A673 (cell line): ENCODE results near the gene PRIMA1. TPM values are rescaled to one million over a fixed set of nuclear protein-coding genes. Genes with fewer than 3 reads are reported as not detected.

Source experiments
- BruUV-seq: library from RNA; stranded (reverse); fragments of 400-500 nt; replicated peaks from 2 replicates; lab custom pipeline; 2021; lab: Mats Ljungman, UMichigan
- CTCF ChIA-PET: fragments of 300-600 bp; sonication (Branson Sonifier 250); formaldehyde crosslinking; loops from one replicate; lab custom pipeline; 2022; ENCODE audit warnings: antibody characterized with exemption; lab: Charles Lee
- POLR2A ChIA-PET: fragments of 300-600 bp; sonication (Branson Sonifier 250); formaldehyde crosslinking; loops from one replicate; lab custom pipeline; 2022; ENCODE audit warnings: antibody characterized with exemption; ENCODE audit not compliant: low non-redundant PET; lab: Charles Lee
- DNase-seq: peaks from one replicate; pipeline ENCODE4 v3.0.0-alpha.2; 2015; ENCODE audit warnings: low spot score
- H3K27ac ChIP-seq: fragments of 200-600 bp; sonication (generic); 2 replicates; pipeline ENCODE4 v1.5.1; 2016; ENCODE audit warnings: mixed run types, low read depth, mild to moderate bottlenecking, mixed read lengths, antibody characterized with exemption, low read length; ENCODE audit not compliant: poor library complexity, severe bottlenecking
- H3K27me3 ChIP-seq: fragments of 200-600 bp; sonication (generic); replicated peaks from 2 replicates; pipeline ENCODE4 v1.6.1; 2017; ENCODE audit warnings: mixed run types, low read depth, mild to moderate bottlenecking, mixed read lengths, antibody characterized with exemption, low read length; ENCODE audit not compliant: insufficient read depth, poor library complexity
- H3K36me3 ChIP-seq: fragments of 200-600 bp; sonication (generic); 2 replicates; pipeline ENCODE4 v1.6.1; 2016; ENCODE audit warnings: mixed run types, mild to moderate bottlenecking, mixed read lengths, antibody characterized with exemption, low read length; ENCODE audit not compliant: insufficient read depth, poor library complexity, severe bottlenecking
- H3K4me1 ChIP-seq: fragments of 200-600 bp; sonication (generic); 2 replicates; pipeline ENCODE4 v1.6.1; 2017; ENCODE audit warnings: mixed run types, mild to moderate bottlenecking, mixed read lengths, antibody characterized with exemption, low read length; ENCODE audit not compliant: insufficient read depth, poor library complexity, severe bottlenecking
- H3K4me3 ChIP-seq: fragments of 200-600 bp; sonication (generic); 2 replicates; pipeline ENCODE4 v1.5.1; 2016; ENCODE audit warnings: low read depth, mixed run types, mild to moderate bottlenecking, mixed read lengths, low read length; ENCODE audit not compliant: poor library complexity, severe bottlenecking
- H3K9me3 ChIP-seq: fragments of 200-600 bp; sonication (generic); 2 replicates; pipeline ENCODE4 v1.6.1; 2016; ENCODE audit warnings: mixed run types, low read depth, mild to moderate bottlenecking, mixed read lengths, antibody characterized with exemption, low read length; ENCODE audit not compliant: poor library complexity, severe bottlenecking
- CTCF ChIP-seq: fragments of 300-800, 200-600 bp; sonication (generic); conservative IDR thresholded peaks from 2 replicates; pipeline ENCODE4 v1.5.1; 2017; ENCODE audit warnings: low read depth, mild to moderate bottlenecking, antibody characterized with exemption, low read length, moderate library complexity, mixed read lengths
- EZH2 ChIP-seq: fragments of 200-600 bp; sonication (generic); IDR thresholded peaks from 2 replicates; pipeline ENCODE4 v1.6.1; 2017; ENCODE audit warnings: borderline replicate concordance, low read depth, mild to moderate bottlenecking, mixed read lengths, antibody characterized with exemption, low read length; ENCODE audit not compliant: poor library complexity, severe bottlenecking
- intact Hi-C: fragments of 100-400 bp; cut with micrococcal nuclease; formaldehyde crosslinking; loops from one replicate; pipeline ENCODE4 v1.10.0; 2022; ENCODE audit not compliant: unreplicated experiment
- total RNA-seq: library from RNA; stranded (reverse); gene quantifications from 2 replicates; pipeline ENCODE4 v1.2.3, GENCODE V29; 2021

The PRIMA1 gene
- total RNA-seq, 1 experiment from 2014 or later: 0.09 TPM

GRCh38 chr14:93797536-93797935 lies 9.3 kb upstream of the PRIMA1 start:
- BruUV-seq: no TSS peak
- no peaks in the 10 kb centered on the region for H3K4me1 ChIP-seq
- intact Hi-C loops: no loop called here
- ChIA-PET CTCF (no interaction called here), POLR2A (no interaction called here)
- no peak for DNase-seq
- TF ChIP-seq EZH2: no peak
- TF ChIP-seq CTCF: no peak
- no peaks in the 10 kb centered on the region for H3K36me3 ChIP-seq
- H3K9me3 ChIP-seq: no peaks in the 10 kb centered on the region
- H3K4me3 ChIP-seq: no peak overlapping the region
- H3K27me3 ChIP-seq: peaks cover 8% of the 10 kb centered on the region
- no peak overlapping the region for H3K27ac ChIP-seq

- ChIA-PET POLR2A (no interaction called here), CTCF (no interaction called here)
- H3K4me1 ChIP-seq: no peaks in the 10 kb centered on the region
- no peaks in the 10 kb centered on the region for H3K36me3 ChIP-seq
- H3K4me3 ChIP-seq: no peak overlapping the region
- H3K27ac ChIP-seq: no peak overlapping the region
- TF ChIP-seq EZH2 (no peak), CTCF (no peak)
- intact Hi-C loops: no loop called here
- H3K27me3 ChIP-seq: peaks cover 8% of the 10 kb centered on the region
- no peak for DNase-seq
- no peaks in the 10 kb centered on the region for H3K9me3 ChIP-seq
- BruUV-seq: no TSS peak
Measured at GRCh38 chr14:93797071-93797470, 8.8 kb upstream of the PRIMA1 start.

- Histone ChIP-seq H3K4me1 (no peaks in the 10 kb centered on the region), H3K36me3 (no peaks in the 10 kb centered on the region), H3K4me3 (no peak overlapping the region), H3K27me3 (peaks cover 13% of the 10 kb centered on the region), H3K9me3 (no peaks in the 10 kb centered on the region), H3K27ac (no peak overlapping the region)
- BruUV-seq: no TSS peak
- ChIA-PET POLR2A (no interaction called here), CTCF (no interaction called here)
- DNase-seq: no peak
- intact Hi-C loops: no loop called here
- TF ChIP-seq CTCF (no peak), EZH2 (no peak)
Measured at GRCh38 chr14:93794756-93795155, 6.5 kb upstream of the PRIMA1 start.
